Ovary (tissue), 3 donors: ENCODE results near the gene GRK6.

ENCODE experiments used
- CTCF ChIP-seq, 3 donors: fragments of 450-650 bp in 2 of 3; fragments of 200-600 bp in 1 of 3; IDR thresholded peaks; one replicate each; pipeline versions ENCODE4 v1.5.1 to v1.8.0; 2016 to 2022; ENCODE audit warnings: antibody characterized with exemption in 3 of 3, mild to moderate bottlenecking in 1 of 3
- POLR2A ChIP-seq: fragments of 450-650 bp; IDR thresholded peaks from one replicate; pipeline ENCODE4 v1.6.1; 2017; ENCODE audit warnings: antibody characterized with exemption, mild to moderate bottlenecking, moderate library complexity
- donor health status: DM: no; HTN: no; CAD: no.

GRCh38 chr5:177468329-177468684, 41.8 kb downstream of the GRK6 start:
- TF ChIP-seq POLR2A (no peak), CTCF (IDR thresholded peaks at IDR 0.05) (no peak)
